ENCODE data around the gene PTPRU. TPM values are rescaled to one million over a fixed set of nuclear protein-coding genes. Genes with fewer than 3 reads are reported as not detected.

PTPRU gene
- total RNA-seq = under 1 TPM; 0.56 to 0.74 TPM

DNA sequence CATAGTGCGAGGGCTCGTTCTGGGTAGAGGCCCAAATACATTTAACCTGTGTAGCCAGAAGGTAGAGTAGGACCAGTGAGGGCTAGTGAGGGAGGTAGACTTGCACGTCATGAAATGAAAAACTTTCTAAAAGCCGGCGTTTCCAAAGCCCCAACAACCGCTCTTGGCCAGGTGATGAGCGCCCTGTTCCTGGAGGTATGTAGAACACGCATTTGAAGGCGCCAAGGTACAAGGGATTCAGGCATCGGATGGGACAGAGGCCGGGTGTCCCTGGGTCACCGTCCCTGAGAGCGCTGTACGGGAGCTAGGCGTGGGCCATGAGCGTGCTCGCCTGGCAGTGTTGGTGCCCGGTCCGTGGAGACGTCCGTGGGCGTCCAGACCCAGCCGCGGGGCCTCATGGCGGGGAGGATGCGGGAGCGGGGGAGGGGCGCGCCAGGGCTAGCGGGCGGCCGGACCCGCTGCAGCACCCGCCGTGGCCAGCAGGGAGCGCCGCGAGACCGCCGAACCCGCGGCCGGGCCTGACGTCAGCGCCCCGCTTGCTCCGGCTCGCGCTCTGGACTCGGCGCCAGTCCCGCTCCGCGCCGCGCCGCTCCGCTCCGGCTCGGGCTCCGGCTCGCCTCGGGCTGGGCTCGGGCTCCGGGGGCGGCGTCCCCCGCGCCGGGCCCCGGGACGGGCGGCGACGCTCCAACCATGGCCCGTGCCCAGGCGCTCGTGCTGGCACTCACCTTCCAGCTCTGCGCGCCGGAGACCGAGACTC is at the start of gene PTPRU:
Gene PTPRU, plus strand, starts transcription at position 568 of the 757 bp plus-strand sequence. Its CDS starts 123 bp downstream, at position 691.
- Mint-ChIP-seq H3K36me3 (ENCODE audit: low read depth) (peaks cover 3% of the 10 kb centered on the region), H3K9me3 (no peaks in the 10 kb centered on the region), H3K4me1 (ENCODE audit: low read depth) (peaks cover 17% of the 10 kb centered on the region), H3K27ac (no peak within 1 kb of the TSS), H3K4me3 (peak within 1 kb of the TSS; percentile 73), H3K27me3 (peaks cover 40% of the 10 kb centered on the region)
- DNase-seq (peak; percentile 80), ATAC-seq (peak; percentile 97)
- intact Hi-C loops (cut with micrococcal nuclease) = no loop called here
- ChIA-PET CTCF (interaction anchor here (0.6 to 1.4 kb wide), 9 partner anchors 11 to 1461 kb away, joined by 3 to 6 read pairs (median 3); partner anchors contain the start of gene SRSF4), POLR2A (no interaction called here)
- peak; percentile 72 for TF ChIP-seq CTCF (IDR thresholded peaks at IDR 0.05)

DNA sequence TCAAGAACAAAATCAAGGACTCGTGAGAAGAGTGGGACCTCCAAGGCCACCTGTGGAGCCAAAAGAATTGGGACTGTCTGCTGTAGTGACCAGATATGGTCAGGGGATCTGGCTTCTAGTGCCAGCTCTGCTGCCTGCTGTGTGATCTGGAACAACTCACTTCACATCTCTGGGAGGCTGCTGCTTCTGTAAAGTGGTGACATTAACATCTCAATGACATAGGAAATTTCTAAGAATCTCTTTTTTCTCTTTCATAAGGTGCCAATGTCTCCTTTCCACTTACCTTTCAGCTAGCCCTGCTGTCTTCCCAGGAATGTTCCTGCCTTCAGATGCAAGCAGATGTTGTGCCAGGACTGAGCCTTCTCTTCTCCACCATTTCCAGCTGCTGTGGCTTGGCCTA is 49.6 kb upstream of the PTPRU start:
- DNase-seq (no peak), ATAC-seq (no peak)
- intact Hi-C loops (cut with micrococcal nuclease) = no loop called here
- TF ChIP-seq CTCF (IDR thresholded peaks at IDR 0.05) = no peak
- Mint-ChIP-seq H3K27me3 (no peaks in the 10 kb centered on the region), H3K27ac (no peak overlapping the region), H3K4me1 (ENCODE audit: low read depth) (peaks cover 12% of the 10 kb centered on the region), H3K36me3 (ENCODE audit: low read depth) (peaks cover 3% of the 10 kb centered on the region), H3K9me3 (no peaks in the 10 kb centered on the region), H3K4me3 (no peak overlapping the region)
- ChIA-PET POLR2A (no interaction called here), CTCF (interaction anchor here (0.6 to 3.6 kb wide), 4 partner anchors 11 to 305 kb away, joined by 3 to 17 read pairs (median 4); no protein-coding TSS in a partner anchor)

GRCh38 chr1:29190718-29191117 is 45.6 kb upstream of the PTPRU start:
- ChIA-PET CTCF (interaction anchor here (2.8 kb wide), 1 partner anchor 12 kb away, joined by 9 read pairs; no protein-coding TSS in a partner anchor), POLR2A (interaction anchor here (0.6 to 4.6 kb wide), 2 partner anchors 9 to 27 kb away, joined by 3 to 18 read pairs; partner anchors contain the start of gene SRSF4)
- no peaks in the 10 kb centered on the region for H3K4me1 Mint-ChIP-seq (ENCODE audit: low read depth)
- no peak overlapping the region for H3K4me3 Mint-ChIP-seq
- intact Hi-C loops (cut with micrococcal nuclease) = no loop called here
- no peak for ATAC-seq
- no peak for DNase-seq
- H3K9me3 Mint-ChIP-seq = no peaks in the 10 kb centered on the region
- H3K27ac Mint-ChIP-seq = no peak overlapping the region
- peaks cover 16% of the 10 kb centered on the region for H3K36me3 Mint-ChIP-seq (ENCODE audit: low read depth)
- no peaks in the 10 kb centered on the region for H3K27me3 Mint-ChIP-seq
- no peak for TF ChIP-seq CTCF (IDR thresholded peaks at IDR 0.05)

GRCh38 chr1:29193879-29194455 is 42.4 kb upstream of the PTPRU start:
- DNase-seq = no peak
- Mint-ChIP-seq H3K9me3 (no peaks in the 10 kb centered on the region), H3K4me3 (no peak overlapping the region), H3K36me3 (ENCODE audit: low read depth) (peaks cover 19% of the 10 kb centered on the region), H3K27ac (no peak overlapping the region), H3K27me3 (no peaks in the 10 kb centered on the region), H3K4me1 (ENCODE audit: low read depth) (no peaks in the 10 kb centered on the region)
- TF ChIP-seq CTCF (IDR thresholded peaks at IDR 0.05) = no peak
- CTCF ChIA-PET = interaction anchor here (0.9 to 2.9 kb wide), 3 partner anchors 8 to 309 kb away, joined by 3 to 13 read pairs (median 3); no protein-coding TSS in a partner anchor
- POLR2A ChIA-PET = interaction anchor here (4.6 kb wide), 1 partner anchor 12 kb away, joined by 18 read pairs; the partner anchor contains the start of gene SRSF4
- ATAC-seq = no peak
- intact Hi-C loops (cut with micrococcal nuclease) = no loop called here

Measured in activated CD8-positive, alpha-beta T cell treated with anti-CD3 and anti-CD28 coated beads for 36 hours (primary cell).